ENCODE measurements around the gene RBP7.

RBP7 gene

DNA sequence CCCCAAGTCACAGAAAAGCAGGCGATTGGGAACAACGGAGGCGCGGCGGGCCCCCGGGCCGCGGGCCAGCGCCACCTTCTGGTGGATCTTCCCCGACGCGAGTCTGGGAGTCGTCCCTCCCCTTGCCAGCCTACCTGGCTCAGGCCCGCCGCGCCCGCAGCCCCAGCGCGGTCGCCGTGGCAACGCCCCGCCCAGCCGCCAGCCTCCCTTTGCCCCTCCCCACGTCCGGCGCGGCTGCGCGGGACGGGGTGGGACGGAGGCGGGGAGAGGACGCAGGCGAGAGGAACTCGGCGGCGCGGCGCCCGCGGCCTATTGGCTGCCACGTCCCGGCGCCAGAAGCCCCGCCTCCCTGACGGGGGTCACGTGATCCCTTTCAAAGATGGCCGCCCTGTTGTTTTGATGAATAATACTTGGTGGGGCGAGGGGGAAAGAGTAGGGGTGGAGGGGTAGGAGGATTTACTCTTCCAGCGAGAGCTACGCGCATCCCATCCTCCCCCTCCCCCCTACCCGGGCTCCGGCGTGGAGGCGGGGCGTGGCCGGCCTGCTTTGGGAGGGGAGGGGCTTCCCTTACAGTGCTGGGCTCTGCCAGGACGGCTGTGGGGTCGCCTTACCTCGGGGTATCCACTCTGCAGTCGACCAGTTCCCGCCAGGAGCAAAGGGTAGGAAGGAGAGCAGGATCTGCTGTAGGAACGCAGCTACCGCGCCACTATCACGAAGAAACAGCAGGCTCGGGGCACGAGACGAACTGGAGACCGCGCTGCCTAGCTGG lies 35.7 kb downstream of the RBP7 start, which contains the start of gene UBE4B:
Gene UBE4B, plus strand, starts transcription at position 369 of the 769 bp plus-strand sequence. CDS start 713 bp downstream, outside the sequence.
- DNase-seq = peak; percentile 63

DNA sequence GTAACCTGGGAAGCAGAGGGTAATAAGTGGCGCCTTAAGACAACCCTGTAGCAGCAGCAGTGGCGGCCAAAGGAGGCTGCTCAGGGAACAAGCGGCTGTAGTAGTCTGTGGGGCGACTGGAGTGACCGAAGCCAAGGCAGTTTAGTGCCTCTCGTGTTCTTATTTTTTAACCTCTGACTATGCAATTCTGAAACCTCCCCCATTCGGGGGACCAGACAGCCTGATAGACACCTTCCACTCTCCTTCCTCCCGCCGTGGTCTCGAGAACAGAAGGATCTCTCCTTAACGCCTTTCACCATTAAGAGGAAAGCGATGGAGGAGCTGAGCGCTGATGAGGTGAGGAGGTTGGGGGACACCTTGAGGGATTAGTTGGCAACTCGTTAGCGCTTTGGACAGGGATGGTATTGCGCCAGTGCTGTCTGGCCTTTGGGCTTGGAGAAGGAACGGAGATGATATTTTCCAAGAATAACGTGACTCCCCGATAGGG lies 36.4 kb downstream of the RBP7 start:
- DNase-seq = no peak

DNA sequence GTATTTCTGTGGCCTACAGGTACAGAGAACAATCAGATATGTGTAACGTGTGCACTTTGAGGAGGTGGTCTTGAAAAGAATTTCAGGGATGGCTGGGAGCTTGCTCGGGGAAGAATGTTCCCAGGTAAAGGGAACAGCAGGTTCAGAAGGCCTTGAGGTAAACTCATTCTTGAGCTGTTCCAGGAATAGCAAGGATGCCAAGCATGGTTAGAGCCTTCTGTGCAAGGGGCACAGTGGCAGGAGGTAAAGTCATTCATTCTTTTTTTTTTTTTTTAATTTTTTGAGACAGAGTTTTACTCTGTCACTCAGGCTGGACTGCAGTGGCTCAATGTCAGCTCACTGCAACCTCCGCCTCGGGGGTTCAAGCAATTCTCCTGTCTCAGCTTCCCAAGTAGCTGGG lies 45.7 kb downstream of the RBP7 start:
- DNase-seq = no peak

DNA sequence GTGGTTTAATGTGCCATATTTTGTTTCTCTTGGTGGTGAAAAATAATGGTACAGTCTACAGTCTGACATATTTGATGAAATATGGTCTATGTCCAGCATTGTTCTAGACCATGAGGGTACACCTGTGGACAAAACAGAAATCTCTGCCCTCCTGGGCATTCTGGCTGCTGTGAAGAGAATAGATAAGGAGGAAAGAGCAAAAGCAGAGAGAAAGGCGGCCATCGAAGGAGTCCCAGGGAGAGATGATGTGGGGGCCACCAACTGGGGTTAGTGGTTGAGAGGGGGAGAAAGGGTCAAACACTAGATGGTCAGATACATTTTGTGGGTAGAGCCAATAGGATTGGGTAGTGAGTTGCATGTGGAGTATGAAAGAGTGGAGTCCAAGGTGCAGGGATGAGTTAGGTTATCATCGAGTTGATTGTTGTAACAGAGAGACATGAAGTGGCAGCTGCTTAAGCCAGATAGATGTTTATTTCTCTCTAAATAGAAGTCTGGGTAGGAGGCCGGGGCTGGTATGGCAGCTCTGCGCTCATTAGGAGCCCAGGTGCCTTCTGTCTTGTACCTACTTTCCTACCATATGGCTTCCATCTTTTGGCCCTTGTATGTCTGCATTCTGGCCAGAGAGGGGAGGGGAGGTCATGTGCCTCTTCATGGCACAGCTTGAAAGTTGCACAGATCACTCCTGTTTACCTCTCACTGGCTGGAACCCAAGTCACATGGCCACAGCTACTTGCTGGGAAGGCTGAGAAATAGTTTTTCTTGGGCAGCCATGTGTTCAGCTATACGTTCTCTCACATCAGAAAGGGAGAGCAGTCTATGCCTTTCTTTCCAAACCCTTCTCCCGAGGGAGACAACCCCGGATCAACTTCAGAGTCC lies 48.7 kb downstream of the RBP7 start:
- no peak for DNase-seq

DNA sequence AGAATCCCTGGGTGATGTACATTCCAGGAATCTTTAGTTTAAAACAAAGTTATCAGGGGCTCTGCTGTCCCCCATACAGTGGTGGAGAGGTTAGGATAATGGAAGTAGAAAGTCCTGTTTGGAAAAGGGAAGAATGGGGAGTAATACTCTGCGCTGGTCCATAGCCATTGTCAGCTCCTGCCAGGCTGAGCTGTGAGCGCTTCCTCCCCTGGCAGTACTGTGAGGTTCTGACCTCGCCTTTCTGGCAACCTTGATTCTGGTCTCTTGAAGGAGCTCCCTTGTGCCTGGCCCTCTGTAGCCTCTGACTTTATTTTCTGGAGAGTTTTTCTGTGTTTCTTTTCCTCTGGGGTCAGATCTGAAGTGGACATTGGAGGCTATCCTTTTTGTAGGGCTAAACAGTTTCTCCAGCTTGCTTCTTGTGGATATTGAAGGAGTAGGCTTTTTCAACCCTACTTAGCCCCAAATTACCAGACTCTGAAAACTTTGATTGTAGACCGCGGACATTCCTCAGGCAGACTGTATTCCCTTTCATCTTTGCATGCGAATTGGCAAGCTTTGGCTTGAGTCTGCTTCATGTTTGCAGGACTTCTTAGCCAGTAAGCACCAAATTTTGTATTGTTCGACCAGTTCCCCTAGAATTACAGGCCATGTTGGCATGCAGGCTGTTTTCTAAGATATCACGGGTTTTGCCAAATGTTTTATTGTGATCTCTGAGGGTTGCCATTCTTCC lies 49.5 kb downstream of the RBP7 start:
- no peak for DNase-seq

DNA sequence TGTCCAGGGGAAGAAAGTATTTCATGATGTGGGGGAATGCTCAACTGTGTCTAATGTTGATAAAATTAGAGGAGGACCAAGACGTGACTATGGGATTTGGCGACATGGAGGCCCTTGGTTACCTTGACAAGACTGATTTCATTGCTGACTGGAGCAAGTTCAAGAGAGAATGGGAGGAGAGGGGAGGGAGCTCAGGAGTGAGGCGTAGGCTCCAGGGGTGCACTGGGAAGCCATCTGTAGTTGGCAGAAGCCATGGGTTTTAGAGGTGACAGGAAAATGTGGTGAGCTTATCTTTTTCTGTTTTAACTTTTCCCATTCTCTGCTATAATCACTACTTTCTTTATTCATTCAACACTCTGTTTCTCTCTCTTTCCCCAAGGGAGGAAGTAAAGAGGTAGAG lies 51.6 kb downstream of the RBP7 start:
- DNase-seq = no peak

DNA sequence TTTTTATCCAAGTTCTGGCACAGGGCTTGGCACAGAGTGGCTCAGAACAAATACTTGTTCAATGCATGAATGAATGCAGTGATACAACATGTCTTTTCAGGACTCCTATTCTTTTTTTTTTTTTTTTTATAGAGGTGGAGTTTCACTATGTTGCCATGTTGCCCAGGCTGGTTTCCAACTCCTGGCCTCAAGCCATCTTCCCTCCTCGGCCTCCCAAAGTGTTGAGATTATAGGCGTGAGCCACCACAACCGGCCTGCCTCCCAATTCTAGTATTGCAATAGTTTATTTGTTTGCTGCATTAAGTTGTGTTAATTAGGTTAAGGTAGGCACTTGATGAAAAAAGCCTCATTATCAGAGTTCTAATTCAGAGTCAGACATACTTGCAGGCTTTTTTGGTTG lies 53.6 kb downstream of the RBP7 start:
- no peak for DNase-seq

DNA sequence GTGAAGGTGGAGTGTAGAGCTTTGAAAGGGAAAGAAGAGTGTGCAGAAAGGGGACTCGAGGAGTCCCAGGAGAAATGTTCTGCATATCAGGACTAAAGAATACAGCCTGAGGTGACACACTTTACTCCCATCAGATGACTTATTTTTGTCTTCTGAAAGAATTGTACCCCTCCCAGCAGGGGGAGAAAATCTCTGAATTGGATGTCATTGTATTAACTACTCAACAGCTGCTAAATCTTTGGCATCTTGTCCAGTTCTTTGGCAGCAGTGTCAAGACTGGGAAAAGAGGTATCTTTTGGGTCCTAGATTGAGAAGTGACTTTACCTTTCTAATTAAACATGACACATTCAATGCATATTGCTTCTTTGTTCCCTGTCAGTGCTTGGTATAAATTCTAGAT lies 54.6 kb downstream of the RBP7 start:
- no peak for DNase-seq

DNA sequence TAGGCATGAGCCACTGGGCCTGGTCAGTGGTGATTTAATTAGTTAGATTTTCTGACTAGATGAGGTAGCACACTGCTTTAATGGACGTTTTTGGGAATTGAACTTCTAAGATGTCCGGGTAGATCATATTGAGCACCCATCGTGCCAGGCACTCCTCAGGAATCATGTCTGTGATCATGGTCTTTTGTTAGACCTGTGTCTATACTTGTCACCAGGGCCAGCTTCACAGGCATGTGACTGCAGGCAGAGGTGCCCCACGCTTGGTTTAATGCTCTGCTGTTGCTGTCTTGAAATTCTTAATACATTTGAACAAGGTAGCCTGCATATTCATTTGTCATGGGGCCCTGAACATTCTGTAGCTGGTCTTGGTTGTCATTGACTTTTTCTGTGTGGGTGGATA lies 55.3 kb downstream of the RBP7 start:
- DNase-seq = no peak

DNA sequence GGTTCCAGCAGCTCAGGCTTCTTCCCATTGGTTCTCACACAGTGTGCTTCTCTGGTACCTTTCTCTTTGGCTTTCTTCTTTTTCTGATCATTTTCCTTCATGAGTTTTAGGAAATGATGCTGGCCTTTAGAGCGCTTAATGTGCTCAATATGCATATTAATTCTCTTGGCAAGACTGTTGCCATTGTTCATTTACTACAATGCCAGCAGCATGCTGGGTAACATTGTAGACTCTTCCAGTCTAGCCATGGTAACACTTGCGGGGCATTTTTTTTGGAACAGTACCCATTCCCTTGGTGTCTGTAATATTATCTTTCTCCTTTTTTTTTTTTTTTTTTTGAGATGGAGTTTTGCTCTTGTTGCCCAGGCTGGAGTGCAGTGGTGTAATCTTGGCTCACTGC lies 57.4 kb downstream of the RBP7 start:
- no peak for DNase-seq

DNA sequence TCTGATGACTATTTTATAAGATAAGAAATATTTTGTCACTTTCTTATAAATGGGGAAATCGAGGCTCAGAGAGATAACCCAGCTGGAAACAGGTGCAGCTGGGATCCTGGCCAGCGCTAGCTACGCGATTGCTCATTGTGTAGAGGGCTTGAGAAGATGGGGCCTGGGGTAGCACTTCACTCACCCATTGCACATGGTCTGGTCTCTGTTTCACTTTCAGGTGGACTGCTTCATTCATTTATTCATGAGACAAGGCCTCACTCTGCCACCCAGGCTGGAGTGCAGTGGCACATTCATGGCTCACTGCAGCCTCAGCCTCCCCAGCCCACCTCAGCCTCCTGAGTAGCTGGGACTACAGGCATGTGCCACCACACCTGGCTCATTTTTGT lies 59.6 kb downstream of the RBP7 start:
- DNase-seq = no peak

DNA sequence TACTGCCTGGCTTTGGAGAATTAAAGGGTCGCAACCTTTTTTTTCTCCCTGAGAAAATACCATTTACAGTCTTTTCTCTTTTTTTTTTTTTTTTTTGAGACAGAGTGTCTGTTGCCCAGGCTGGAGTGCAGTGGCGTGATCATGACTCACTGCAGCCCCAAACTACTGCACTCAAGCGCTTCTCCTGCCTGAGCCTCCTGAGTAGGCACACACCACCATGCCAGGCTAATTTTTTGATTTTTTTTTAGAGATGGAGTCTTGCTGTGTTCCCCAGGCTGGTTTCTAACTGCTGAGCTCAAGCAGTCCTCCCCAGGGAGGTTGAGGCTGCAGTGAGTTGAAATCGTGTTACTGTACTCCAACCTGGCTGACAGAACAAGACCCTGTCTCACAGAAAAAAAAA lies 60.3 kb downstream of the RBP7 start:
- no peak for DNase-seq

DNA sequence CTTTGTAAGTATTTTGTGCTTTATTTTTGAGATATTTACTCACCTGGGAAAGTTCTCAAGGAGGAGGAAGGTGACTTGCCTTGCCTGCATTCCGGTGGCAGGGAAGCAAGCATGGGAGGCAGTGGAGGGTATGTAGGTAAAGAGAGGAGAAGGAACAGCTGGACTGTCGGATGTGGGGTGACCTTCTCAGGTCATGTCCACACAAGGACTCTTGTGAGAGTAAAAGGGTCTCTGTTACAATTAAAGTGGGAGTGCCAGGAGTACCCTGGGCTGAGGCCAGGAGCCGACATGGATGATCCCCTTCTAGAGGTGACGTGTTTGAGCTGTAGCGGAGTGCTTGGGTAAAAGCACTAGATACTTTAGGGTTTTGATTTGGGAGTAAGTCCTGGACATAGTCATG lies 60.8 kb downstream of the RBP7 start:
- no peak for DNase-seq

DNA sequence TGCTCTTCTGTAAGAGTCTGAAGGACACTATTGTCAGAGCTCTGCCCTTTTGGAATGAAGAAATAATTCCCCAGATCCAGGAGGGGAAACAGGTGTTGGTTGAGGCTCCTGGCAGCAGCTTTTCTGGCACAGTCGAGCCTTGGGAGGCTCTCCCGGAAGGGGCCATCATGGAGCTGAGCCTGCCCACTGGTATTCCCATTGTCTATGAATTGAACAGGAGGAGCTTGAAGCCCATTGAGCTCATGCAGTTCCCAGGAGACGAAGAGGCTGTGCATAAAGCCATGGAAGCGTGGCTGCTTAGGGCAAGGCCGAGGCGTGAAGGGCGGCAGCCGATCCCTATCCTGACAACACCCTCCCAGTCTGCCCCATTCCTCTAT lies 62.3 kb downstream of the RBP7 start:
- no peak for DNase-seq

DNA sequence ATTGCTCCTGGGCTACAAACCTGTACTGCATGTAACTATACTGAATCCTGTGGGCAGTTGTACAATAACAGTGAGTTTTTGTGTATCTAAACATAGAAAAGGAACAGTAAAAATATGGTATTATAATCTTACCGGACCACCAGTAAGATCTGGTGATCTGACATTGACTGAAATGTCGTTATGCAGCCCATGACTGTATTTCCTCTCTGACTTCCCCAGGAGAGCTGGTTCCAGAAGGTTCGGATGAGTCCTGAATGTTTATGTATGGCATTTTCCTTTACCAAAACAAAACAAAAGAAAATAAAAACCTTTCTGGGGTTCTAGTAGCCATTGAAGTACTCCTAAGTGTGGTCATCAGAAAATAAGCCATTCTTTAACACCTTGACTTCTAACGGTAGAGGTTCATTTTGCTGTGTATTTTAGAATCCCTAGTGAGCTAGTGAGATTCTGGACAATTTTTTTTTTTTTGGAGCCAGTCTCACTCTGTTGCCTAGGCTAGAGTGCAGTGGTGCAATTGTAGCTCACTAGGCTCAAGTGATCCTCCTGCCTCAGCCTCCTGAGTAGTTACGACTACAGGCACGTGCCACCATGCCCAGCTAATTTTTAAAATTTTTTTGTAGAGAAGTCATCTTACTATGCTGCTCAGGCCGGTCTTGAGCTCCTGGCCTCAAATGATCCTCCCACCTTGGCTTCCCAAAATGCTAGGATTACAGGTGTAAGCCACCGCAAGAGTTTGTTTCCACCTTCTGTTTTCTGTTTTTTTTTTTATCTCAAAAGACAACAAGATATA lies 63.5 kb downstream of the RBP7 start:
- DNase-seq = no peak

DNA sequence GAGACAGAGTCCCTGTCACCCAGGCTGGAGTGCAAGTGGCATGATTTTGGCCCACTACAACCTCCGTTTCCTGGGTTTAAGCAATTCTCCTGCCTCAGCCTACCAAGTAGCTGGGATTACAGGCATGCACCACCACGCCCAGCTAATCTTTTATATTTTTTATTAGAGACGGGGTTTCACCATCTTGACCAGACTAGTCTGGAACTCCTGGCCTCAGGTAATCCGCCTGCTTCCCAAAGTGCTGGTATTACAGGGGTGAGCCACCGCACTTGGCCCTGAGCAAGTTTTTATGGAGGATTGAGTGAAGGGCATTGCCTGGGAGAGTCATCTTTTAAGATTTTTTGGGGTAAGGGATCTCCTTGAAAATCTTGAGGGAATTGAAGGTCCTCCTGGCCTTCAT lies 64.2 kb downstream of the RBP7 start:
- no peak for DNase-seq

DNA sequence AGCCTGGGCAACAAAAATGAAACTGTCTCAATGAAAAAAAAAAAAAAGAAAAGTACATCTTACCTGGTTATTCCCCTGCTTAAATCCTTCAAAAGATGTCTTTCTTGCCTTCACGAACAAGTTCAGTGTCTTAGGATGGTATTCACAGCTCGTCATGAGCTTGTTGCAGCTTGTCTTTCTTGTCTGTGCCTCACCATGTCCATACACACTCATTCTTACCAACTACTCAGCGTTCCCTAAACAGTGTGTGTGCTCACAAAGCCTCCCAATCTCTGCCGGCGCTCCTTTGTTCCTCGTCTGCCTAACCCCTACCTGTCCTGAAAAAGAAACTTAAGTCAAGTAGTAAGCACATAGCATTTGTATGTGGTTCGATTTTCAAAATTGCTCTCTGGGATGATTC lies 66.8 kb downstream of the RBP7 start:
- no peak for DNase-seq

DNA sequence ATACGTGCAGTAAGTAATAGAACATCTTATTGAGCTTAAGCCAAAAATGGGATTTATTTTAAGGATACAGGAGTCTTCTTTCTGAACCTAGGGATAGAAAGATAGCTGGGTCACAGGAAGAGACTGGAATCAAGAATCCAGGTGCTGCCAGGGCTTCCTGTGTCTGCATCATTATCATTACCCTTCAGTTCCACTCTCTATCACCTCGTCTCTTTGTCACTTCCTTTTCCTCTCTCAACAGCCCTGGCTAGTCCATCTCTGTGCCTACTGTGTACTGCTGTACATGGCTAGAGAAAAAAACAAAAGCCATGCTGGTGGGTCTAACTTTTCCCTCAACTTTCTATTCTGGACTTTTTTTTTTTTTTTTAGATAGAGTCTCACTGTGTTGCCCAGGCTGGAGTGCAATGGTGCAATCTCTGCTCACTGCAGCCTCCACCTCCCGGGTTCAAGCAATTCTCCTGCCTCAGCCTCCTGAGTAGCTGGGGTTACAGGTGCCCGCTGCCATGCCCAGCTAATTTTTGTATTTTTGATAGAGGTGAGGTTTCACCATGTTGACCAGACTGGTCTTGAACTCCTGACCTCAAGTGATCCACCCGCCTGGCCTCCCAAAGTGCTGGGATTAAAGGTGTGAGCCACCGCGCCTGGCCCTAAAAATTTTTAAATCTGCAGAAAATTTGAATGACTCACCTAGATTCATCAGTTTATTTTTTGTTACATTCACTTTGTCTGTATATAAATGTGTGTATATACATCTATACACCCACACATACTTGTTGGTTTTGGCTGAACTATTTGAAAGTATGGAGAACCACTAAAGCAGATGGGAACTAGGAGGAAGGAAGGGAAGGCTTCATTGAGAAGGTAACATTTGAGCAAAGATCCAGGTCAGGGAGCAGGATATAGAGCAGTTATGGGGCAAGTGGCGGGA lies 67.7 kb downstream of the RBP7 start:
- DNase-seq = no peak

DNA sequence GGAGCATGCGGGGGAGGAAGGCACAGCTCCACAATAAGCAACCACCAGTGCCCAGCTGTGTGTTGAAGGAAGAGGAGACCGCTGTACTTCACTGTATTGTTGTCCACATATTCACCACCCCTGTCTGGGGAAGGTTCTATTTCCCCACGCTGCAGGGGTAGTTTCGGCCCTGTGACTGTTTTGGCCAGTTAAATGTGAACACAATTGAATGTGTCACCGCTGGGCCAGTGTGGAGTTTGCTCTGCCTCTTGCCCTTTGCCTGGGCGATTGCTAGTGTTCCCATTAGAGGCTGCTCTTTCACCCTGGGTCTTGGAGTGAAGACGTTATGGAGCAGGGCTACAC lies 68.3 kb downstream of the RBP7 start:
- no peak for DNase-seq

All from cortex of kidney (tissue), 1 donor.